Measurements from ENCODE around the gene RNU5D-1. TPM values are rescaled to one million over a fixed set of nuclear protein-coding genes. Genes with fewer than 3 reads are reported as not detected.

Gene RNU5D-1
- total and polyA plus RNA-seq, 2 of the 13 experiments (the other 11 are each of a cell fraction or from before 2014, with no cell fraction given) = 165 TPM; not detected in 1

GRCh38 chr1:44775078-44775929 lies 44.3 kb upstream of the RNU5D-1 start, which contains the start of gene RPS8 (continued):
- TF ChIP-seq SRY (CRISPR knock-in tag; IDR thresholded peaks at IDR 0.05) (peak; percentile 92), DZIP1 (CRISPR knock-in tag; IDR thresholded peaks at IDR 0.05) (no peak), ISX (CRISPR knock-in tag; conservative IDR thresholded peaks at IDR 0.05) (peak; percentile 96), HNRNPL (IDR thresholded peaks at IDR 0.05; ENCODE audit: low read depth, low read length) (peak; percentile 47; the same call in 1 of the 2 replicates), ZNF816 (CRISPR knock-in tag; IDR thresholded peaks at IDR 0.05; ENCODE audit: borderline replicate concordance) (peak; percentile 90), ZHX1 (CRISPR knock-in tag; IDR thresholded peaks at IDR 0.05; ENCODE audit: low read depth) (peak; percentile 91), NCOA1 (CRISPR knock-in tag; IDR thresholded peaks at IDR 0.05) (no peak), CREM (IDR thresholded peaks at IDR 0.05) (peak; percentile 99), CREM (CRISPR knock-in tag; IDR thresholded peaks at IDR 0.05) (peak; percentile 95), KDM5B (CRISPR knock-in tag; IDR thresholded peaks at IDR 0.05; ENCODE audit: borderline replicate concordance) (peak; percentile 80), ZNF124 (CRISPR knock-in tag; IDR thresholded peaks at IDR 0.05) (peak; percentile 55; the same call in 1 of the 2 replicates), PHB2 (IDR thresholded peaks at IDR 0.05; ENCODE audit: partially characterized antibody) (no peak), ZSCAN29 (CRISPR knock-in tag; conservative IDR thresholded peaks at IDR 0.05) (peak; percentile 70), ZBTB46 (CRISPR knock-in tag; IDR thresholded peaks at IDR 0.05; ENCODE audit: borderline replicate concordance) (no peak), KDM4B (CRISPR knock-in tag; IDR thresholded peaks at IDR 0.05) (no peak; the same call in 1 of the 2 replicates), ZNF275 (CRISPR knock-in tag; IDR thresholded peaks at IDR 0.05; ENCODE audit: borderline replicate concordance) (0 out of 2 replicates have a peak, but pooled peaks have one; percentile 65), CTCF (CRISPR knock-in tag; IDR thresholded peaks at IDR 0.05) (0 out of 2 replicates have a peak, but pooled peaks have one; percentile 9), ZNF441 (CRISPR knock-in tag; IDR thresholded peaks at IDR 0.05; ENCODE audit: borderline replicate concordance) (no peak; the same call in 1 of the 2 replicates), NFE2L2 (IDR thresholded peaks at IDR 0.05; ENCODE audit: low read length) (no peak)

Data from HepG2 (cell line).